ENCODE data around the gene WDPCP.
"Not testable (repeated sequence)": the region's sequence is repeated elsewhere in the genome, so short reads cannot be mapped to it uniquely, and the experiment has no call there.

The WDPCP gene

DNA sequence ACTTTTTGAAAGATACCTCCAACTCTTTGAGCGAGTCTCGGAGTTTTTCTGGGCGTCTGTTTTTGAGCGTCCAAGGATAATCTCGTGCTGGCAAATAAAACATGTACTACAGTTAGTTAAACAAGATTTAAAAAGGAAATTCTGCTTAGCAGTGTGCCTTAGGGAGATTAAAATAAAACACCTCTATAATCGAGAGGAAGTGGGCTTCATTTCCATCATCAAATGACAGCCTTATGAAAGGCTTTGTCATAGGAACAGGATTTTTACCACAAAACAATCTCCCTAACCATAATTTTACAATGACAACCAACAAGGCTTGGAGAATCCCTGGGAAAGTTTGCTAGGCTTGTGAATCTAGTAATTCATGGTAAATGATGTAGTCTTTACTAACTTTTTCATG lies 103.4 kb downstream of the WDPCP start:
- Mint-ChIP-seq H3K36me3 (peaks cover 15% of the 10 kb centered on the region), H3K9me3 (ENCODE audit: low read depth) (no peaks in the 10 kb centered on the region), H3K27ac (no peak overlapping the region), H3K4me3 (no peak overlapping the region), H3K27me3 (no peaks in the 10 kb centered on the region), H3K4me1 (ENCODE audit: low read depth) (no peaks in the 10 kb centered on the region)

DNA sequence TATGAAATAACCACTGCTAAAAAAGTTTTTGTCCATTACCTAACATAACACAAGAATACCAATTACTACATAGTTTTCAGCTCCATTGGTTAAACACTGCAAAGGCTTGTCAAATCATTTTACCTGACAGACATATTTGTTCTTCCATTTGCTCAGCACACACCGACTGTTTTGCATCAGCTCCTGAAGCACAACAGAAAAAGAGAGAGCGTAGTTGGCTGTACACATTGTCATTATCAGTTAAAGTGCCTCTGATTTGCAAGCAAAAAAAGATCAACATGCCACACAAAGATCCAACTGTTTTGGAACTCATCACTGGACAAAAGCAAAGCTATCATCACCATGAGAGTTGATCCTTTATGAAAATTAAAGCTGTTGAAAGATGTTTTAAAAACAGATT lies 103.8 kb downstream of the WDPCP start:
- no peak overlapping the region for H3K4me3 Mint-ChIP-seq
- peaks cover 15% of the 10 kb centered on the region for H3K36me3 Mint-ChIP-seq
- H3K4me1 Mint-ChIP-seq (ENCODE audit: low read depth), result no peaks in the 10 kb centered on the region
- no peaks in the 10 kb centered on the region for H3K27me3 Mint-ChIP-seq
- H3K27ac Mint-ChIP-seq, result no peak overlapping the region
- H3K9me3 Mint-ChIP-seq (ENCODE audit: low read depth), result no peaks in the 10 kb centered on the region

DNA sequence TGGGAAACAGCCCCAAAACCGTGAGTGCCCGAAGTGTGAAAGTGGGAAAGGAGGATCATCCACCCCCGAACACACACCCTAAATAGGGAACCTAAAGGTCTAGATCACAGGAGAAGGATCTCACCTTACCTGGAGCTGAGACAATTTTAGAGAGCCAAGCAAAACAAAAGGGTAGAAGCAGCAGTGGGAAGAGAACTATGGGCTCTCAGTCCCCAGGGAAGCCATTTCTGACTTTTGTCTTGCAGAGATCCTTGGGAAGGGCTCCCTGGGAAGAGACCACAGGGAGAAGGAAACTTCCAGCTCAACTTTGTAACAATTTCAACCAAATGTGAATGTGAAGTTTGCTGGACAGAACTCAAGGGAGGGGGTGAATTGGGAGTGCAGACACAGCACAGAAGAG lies 110.6 kb downstream of the WDPCP start:
- peaks cover 4% of the 10 kb centered on the region for H3K9me3 Mint-ChIP-seq (ENCODE audit: low read depth)
- H3K4me1 Mint-ChIP-seq (ENCODE audit: low read depth), result no peaks in the 10 kb centered on the region
- no peak overlapping the region for H3K4me3 Mint-ChIP-seq
- H3K27me3 Mint-ChIP-seq, result no peaks in the 10 kb centered on the region
- H3K36me3 Mint-ChIP-seq, result peaks cover 37% of the 10 kb centered on the region
- no peak overlapping the region for H3K27ac Mint-ChIP-seq

DNA sequence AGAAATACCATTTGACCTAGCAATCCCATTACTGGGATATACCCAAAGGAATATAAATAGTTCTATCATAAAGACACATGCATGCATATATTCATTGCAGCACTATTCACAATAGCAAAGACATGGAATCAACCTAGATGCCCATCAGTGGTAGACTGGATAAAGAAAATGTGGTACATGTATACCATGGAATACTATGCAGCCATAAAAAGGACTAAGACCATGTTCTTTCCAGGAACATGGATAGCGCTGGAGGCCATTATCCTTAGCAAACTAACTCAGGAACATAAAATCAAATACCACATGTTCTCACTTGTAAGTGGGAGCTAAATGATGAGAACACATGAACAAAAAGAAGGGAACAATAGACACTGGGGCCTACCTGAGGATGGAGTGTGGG lies 119.0 kb downstream of the WDPCP start:
- not testable (repeated sequence) for H3K27ac Mint-ChIP-seq; H3K4me3 Mint-ChIP-seq; H3K27me3 Mint-ChIP-seq; H3K4me1 Mint-ChIP-seq (ENCODE audit: low read depth)
- H3K9me3 Mint-ChIP-seq (ENCODE audit: low read depth), result peaks cover 19% of the 10 kb centered on the region
- H3K36me3 Mint-ChIP-seq, result peaks cover 34% of the 10 kb centered on the region

DNA sequence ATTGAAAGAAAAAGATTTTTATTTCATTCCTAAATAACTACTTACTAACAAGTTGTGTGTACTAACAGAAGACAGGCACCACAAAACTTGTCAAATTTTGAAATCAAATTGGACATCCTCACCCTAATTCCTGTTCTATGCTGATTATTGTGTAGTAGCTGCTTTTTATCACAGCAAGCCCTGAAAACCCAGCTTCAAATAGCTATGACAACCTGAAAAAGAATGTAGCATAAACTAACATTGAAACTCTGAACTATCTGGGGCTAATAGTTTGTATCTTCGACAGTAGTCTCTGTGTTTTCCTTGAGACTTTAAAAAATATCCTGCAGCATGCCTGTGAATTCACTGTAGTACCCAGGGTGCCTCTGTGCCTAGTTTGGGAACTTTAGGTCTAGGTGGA lies 122.6 kb downstream of the WDPCP start:
- Mint-ChIP-seq H3K36me3 (peaks cover 56% of the 10 kb centered on the region), H3K27me3 (no peaks in the 10 kb centered on the region), H3K4me3 (no peak overlapping the region), H3K27ac (no peak overlapping the region), H3K9me3 (ENCODE audit: low read depth) (peaks cover 32% of the 10 kb centered on the region), H3K4me1 (ENCODE audit: low read depth) (no peaks in the 10 kb centered on the region)

DNA sequence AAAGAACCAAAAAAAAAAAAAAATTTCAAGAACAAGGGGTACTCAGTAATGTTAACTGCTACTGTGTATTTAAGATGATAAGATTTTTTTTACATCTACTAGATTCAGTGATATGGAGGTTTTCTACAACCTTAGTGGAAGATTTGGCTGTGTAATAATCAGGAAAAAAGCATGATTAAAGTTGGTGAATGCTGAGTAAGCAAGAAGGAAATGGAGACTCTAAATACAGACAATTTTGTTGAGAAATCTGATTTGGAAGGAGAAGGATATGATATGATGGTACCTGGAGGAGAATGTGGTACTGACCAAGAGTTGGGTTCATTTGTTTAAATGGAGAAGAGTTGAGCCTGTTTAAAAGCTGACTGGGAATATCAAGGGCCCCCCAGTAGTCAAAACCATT lies 125.1 kb downstream of the WDPCP start:
- Mint-ChIP-seq H3K4me1 (ENCODE audit: low read depth) (no peaks in the 10 kb centered on the region), H3K27ac (no peak overlapping the region), H3K9me3 (ENCODE audit: low read depth) (peaks cover 35% of the 10 kb centered on the region), H3K4me3 (no peak overlapping the region), H3K27me3 (no peaks in the 10 kb centered on the region), H3K36me3 (peaks cover 57% of the 10 kb centered on the region)

DNA sequence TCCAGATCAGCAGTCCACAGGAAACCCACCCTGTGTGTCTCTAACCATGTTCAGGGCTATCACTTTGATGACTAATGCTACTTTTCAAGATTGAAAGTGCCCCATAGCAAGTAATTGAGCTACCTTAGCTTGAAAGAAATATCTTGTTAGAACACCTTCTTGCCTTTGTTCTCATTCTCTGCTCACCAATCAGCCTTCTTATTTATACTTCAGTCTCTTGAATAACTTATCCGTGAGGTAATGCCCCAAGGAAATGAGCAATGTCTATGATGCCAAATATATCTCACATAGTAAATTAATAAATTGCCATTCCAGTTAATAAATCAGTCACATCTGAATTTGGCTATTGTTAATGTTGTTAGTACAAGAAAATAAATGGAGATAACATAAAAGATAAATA lies 141.6 kb downstream of the WDPCP start:
- peaks cover 27% of the 10 kb centered on the region for H3K36me3 Mint-ChIP-seq
- no peak overlapping the region for H3K4me3 Mint-ChIP-seq
- no peaks in the 10 kb centered on the region for H3K27me3 Mint-ChIP-seq
- H3K9me3 Mint-ChIP-seq (ENCODE audit: low read depth), result peaks cover 3% of the 10 kb centered on the region
- H3K27ac Mint-ChIP-seq, result no peak overlapping the region
- peaks cover 8% of the 10 kb centered on the region for H3K4me1 Mint-ChIP-seq (ENCODE audit: low read depth)

DNA sequence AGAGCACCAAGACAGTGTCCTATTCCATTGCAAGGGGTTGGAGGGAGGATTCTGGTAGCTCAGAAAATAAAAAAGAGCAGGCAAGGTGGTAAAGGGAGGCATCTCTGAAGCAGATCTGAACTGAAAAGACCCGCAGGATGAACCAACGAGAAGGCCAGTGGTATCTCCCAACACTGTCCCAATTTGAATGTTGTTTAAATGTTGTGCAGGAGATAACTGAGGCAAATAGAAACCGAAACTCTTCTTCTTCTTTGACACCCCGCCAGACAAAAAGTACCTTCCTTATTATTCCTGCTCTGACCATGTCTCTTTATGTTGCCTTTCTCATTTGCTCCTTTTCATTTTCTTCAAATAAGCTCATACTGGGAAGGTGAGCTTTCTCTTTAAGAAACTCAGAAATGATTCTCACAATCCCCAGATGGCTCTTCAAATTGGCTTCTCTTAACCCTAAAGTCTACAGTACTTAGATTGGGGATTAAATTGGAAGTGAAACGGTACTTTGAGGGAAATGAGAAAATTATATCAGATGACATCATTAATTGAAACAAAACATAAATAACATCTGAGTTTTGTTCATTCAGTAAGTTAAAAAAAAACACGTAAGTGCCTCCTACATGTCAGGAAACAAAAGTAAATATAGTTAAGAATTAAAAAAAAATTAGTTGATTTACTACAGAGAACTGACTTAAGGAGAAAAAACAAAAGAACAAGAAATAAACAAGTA lies 143.6 kb downstream of the WDPCP start:
- H3K36me3 Mint-ChIP-seq, result peaks cover 19% of the 10 kb centered on the region
- H3K4me3 Mint-ChIP-seq, result no peak overlapping the region
- no peaks in the 10 kb centered on the region for H3K27me3 Mint-ChIP-seq
- no peaks in the 10 kb centered on the region for H3K4me1 Mint-ChIP-seq (ENCODE audit: low read depth)
- H3K27ac Mint-ChIP-seq, result no peak overlapping the region
- peaks cover 3% of the 10 kb centered on the region for H3K9me3 Mint-ChIP-seq (ENCODE audit: low read depth)

DNA sequence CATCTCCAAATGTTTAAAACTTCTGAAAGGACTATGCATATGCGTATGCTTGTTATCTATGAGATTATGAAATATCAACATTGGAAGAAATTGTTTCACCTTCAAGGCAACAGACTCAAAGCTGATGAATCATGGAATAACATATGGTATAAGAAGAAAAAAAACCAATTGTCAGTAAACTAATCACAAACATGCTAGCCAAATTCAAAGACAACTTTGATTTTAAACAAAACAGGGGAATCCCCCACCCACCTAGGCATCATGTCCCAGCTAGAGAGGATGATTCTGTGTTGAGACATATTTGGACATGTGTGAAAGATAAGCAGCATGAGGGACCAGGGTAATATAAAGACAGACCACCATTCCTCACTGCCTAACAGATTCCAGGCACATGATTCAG lies 147.7 kb downstream of the WDPCP start:
- Mint-ChIP-seq H3K4me3 (no peak overlapping the region), H3K36me3 (peaks cover 10% of the 10 kb centered on the region), H3K4me1 (ENCODE audit: low read depth) (no peaks in the 10 kb centered on the region), H3K27me3 (no peaks in the 10 kb centered on the region), H3K9me3 (ENCODE audit: low read depth) (no peaks in the 10 kb centered on the region), H3K27ac (no peak overlapping the region)

DNA sequence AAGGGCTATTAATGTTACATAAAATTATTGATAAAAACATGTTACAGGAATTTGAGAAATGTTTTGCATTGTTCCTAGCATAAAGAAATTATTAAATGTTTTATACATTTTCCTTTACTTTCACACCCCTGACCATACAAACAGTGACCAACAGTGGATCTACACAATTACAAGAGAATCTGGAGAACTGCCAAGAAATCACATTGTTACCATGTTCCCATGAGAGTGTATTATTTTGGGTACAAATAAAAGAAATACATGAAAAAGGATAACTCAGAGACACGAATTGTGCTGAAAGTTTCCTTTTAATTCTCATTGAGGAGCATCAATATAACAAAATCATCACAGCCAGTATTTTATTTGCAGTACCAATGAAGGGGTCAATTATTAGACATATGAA lies 150.1 kb downstream of the WDPCP start:
- no peak overlapping the region for H3K4me3 Mint-ChIP-seq
- peaks cover 17% of the 10 kb centered on the region for H3K36me3 Mint-ChIP-seq
- no peaks in the 10 kb centered on the region for H3K4me1 Mint-ChIP-seq (ENCODE audit: low read depth)
- H3K27me3 Mint-ChIP-seq, result no peaks in the 10 kb centered on the region
- no peak overlapping the region for H3K27ac Mint-ChIP-seq
- H3K9me3 Mint-ChIP-seq (ENCODE audit: low read depth), result no peaks in the 10 kb centered on the region

DNA sequence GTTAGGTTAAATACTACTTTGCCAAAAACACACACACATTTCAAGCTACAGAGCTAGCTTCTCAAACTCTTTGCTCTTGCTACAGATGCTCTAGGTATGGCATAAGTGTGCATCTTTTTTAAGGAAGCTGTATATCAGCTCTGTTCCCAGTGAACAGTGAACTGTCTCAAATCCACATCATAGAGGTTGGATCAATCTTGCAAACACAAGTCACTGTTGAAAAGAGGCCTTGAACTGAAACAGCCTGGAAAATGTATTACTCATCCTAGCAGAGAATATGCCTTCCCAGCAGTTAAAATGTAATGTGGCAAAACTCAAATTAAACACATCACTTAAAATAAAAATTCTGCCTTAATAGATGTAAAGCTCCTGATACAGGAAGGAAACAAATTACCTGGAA lies 151.8 kb downstream of the WDPCP start:
- H3K27ac Mint-ChIP-seq, result no peak overlapping the region
- H3K9me3 Mint-ChIP-seq (ENCODE audit: low read depth), result no peaks in the 10 kb centered on the region
- no peaks in the 10 kb centered on the region for H3K27me3 Mint-ChIP-seq
- peaks cover 19% of the 10 kb centered on the region for H3K36me3 Mint-ChIP-seq
- H3K4me3 Mint-ChIP-seq, result no peak overlapping the region
- no peaks in the 10 kb centered on the region for H3K4me1 Mint-ChIP-seq (ENCODE audit: low read depth)

DNA sequence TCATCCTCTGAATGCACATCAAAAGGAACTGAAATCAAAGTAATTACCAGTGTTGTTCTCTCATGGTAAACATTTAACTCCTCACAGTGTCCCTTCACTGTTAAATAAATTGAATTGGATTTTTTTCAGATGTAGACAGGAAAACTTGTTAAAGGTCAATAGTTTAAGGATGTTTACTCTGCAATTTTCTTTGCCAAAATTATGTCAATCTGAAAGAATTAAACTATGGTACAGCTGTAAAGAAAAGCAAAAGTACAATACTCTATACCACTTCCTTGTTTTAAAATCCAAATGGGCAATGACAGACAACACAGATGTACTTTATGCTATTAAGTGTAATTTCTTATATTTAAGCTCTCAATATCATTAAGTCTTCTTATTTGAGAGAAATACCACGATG lies 153.2 kb downstream of the WDPCP start:
- Mint-ChIP-seq H3K27me3 (no peaks in the 10 kb centered on the region), H3K9me3 (ENCODE audit: low read depth) (no peaks in the 10 kb centered on the region), H3K4me1 (ENCODE audit: low read depth) (no peaks in the 10 kb centered on the region), H3K36me3 (peaks cover 20% of the 10 kb centered on the region), H3K27ac (no peak overlapping the region), H3K4me3 (no peak overlapping the region)

DNA sequence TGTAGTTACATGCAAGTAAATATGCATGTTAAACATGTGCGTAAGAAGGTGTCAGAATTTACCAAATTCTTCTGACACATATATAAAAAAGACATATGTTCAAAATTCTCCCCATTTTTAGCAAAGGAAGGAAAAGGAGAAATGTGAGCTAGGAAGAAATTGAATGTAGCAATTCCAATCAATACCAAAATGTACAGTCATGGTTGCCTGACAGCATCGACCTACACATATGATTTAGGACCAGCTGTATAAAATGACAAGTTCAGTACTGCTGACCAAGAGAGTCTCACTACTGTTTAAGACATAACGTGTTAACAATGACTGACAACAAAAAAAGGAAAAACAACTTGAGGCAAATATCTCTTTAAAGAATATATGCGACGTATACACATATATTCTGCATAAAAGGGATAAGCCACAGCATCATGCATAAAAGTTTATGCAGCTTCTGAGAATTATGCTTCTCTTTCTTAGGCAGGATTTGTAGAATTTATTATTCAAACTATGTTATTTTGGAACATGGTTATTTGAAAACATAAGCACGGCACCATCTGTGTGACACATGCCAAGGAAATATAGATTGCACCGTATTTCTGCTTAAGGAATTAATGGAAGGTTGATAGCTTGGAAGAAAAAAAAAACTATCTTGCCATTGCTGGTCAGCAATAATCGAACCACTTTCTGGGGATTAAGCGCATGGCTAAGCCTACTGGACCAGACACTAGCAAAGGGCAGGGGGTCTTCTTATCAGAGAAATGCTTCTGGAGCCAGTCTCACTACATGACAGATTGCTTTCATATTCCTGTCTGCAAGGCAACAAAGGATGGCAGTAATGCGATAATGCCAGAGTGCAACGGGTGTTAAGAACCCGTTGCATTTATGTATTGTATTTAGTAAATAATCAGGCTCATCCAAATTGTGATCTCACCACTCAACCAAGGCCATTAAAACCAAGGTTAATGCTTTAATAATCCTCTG lies 154.0 kb downstream of the WDPCP start:
- no peak overlapping the region for H3K27ac Mint-ChIP-seq
- no peaks in the 10 kb centered on the region for H3K4me1 Mint-ChIP-seq (ENCODE audit: low read depth)
- no peaks in the 10 kb centered on the region for H3K27me3 Mint-ChIP-seq
- peaks cover 25% of the 10 kb centered on the region for H3K36me3 Mint-ChIP-seq
- H3K9me3 Mint-ChIP-seq (ENCODE audit: low read depth), result peaks cover 2% of the 10 kb centered on the region
- no peak overlapping the region for H3K4me3 Mint-ChIP-seq

DNA sequence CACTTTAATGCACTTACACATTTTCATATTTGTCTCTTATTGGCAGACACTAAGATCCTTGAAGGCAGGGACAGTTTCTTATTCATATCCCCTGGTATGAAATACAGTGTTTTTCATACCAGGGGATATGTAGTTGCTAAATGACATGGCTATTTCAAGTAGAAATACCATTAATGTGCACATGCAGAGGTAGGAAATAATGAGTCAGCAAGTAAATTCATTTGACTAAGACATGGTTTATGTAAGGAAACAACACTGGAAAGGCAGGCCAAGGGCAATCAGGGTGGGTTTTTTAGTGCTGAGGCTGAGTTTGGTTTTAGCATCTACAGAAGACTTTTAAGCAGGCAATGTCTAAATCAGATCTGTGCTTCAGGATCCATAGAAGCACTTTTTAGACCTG lies 155.9 kb downstream of the WDPCP start:
- Mint-ChIP-seq H3K27me3 (no peaks in the 10 kb centered on the region), H3K36me3 (peaks cover 34% of the 10 kb centered on the region), H3K9me3 (ENCODE audit: low read depth) (peaks cover 16% of the 10 kb centered on the region), H3K4me1 (ENCODE audit: low read depth) (no peaks in the 10 kb centered on the region), H3K27ac (no peak overlapping the region), H3K4me3 (no peak overlapping the region)

DNA sequence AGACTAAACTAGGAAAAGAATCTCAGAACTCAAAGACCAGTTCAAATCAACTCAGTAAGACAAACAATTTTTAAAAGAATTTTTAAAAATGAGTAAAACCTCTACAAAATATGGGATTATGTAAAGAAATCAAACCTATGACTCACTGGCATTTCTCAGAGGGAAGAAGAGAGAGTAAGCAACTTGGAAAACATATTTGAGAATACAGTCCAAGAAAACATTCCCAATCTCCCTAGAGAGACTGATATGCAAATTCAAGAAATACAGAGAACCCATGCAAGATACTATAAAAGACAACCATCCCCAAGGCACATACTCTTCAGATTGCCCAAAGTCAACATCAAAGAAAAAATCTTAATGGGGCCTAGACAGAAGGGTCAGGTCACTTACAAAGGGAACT lies 162.7 kb downstream of the WDPCP start:
- no peaks in the 10 kb centered on the region for H3K27me3 Mint-ChIP-seq
- peaks cover 39% of the 10 kb centered on the region for H3K36me3 Mint-ChIP-seq
- H3K9me3 Mint-ChIP-seq (ENCODE audit: low read depth), result peaks cover 19% of the 10 kb centered on the region
- H3K4me3 Mint-ChIP-seq, result no peak overlapping the region
- H3K27ac Mint-ChIP-seq, result no peak overlapping the region
- H3K4me1 Mint-ChIP-seq (ENCODE audit: low read depth), result no peaks in the 10 kb centered on the region
